KG1 (cell line): ENCODE data around the gene MGAT4A.

Experiments used
- DNase-seq: peaks from one replicate; lab custom pipeline; 2025; lab: John Stamatoyannopoulos, UW

The MGAT4A gene

DNA sequence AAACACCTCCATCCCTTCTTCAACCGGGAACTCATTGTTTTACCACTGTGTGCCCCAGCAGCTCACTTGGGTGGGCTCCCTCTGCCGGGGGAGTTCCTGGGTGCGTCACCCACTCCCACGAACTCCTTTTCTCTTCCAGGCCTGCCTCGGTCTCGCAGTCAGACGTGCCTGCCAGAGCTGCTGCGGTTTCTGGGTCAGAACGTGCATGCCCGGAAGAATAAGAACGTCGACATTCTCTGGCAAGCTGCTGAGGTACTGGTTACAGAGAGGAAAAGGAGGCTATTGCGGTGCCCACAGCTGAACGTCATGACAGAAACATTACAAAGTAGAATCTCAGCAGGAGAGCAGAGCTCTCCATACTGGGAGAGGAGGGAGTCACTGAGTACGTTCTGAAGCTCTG, 158.3 kb downstream of the MGAT4A start:
- no peak for DNase-seq

DNA sequence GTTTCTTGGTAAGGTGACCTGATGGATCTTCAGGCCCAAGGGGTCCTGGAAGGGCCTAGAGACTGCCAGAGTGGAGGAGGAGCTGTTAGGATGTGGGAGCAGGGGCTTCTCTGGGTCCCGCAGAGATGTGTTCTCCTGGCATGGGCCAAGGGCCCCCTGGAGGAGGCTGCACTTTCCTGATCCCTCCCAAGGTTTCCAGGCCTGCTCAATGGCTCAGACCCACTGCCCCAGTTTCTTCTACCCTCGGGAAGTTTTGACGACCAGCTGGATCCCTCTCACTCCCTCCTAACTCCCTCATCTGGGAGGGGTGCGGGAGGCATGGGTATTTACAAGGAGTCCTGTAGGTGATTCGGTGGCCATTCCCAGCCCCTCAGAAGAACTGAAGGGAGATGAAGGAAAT, 158.7 kb downstream of the MGAT4A start:
- DNase-seq = no peak

GRCh38 chr2:98571796-98572195, 159.1 kb downstream of the MGAT4A start:
- no peak for DNase-seq

GRCh38 chr2:98571121-98571701, 159.7 kb downstream of the MGAT4A start:
- no peak for DNase-seq

DNA sequence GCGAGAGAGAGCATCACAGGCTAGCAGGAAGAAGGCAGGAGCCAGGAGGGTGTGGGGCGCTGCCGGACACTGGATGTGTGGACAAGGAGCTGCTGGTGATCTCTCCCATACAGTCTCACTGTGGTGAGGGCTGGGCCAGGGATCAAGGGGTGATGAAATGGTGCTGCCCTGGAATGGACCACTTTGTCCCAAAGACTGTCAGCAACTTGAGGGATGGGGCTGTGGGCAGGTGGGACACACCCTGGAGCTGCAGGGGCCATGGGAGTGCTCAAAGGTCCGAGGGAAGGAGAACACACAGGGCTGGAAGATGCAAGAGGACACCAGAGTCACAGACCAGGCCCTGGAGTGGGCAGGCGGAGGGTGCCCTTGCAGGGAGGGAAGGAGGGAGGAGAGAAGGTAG, 160.6 kb downstream of the MGAT4A start:
- no peak for DNase-seq

DNA sequence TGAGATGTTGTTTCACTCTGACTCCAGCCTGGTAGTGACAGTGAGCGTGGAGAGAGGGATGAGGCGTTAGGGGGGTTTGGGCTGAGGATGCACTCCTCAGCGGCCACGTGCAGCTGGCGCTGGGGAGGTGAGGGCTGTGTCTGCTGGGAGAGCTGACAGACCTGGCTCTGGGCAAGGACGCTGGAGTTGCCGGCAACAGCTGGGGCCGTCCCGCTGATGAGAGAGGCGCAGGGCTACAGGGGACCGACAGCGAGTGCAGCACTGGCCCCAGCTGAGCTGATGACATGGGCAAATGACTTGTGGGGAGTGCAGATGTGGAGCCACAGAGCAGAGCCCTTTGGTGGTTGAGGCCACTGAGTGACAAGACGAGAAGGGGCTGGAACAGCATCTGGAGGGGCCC, 161.0 kb downstream of the MGAT4A start:
- DNase-seq = no peak

GRCh38 chr2:98569197-98569793, 161.6 kb downstream of the MGAT4A start:
- no peak for DNase-seq
